Kidney epithelial cell (primary cell): ENCODE measurements around the gene ST8SIA1. TPM values are rescaled to one million over a fixed set of nuclear protein-coding genes. Genes with fewer than 3 reads are reported as not detected.

Experiments
- DNase-seq: peaks from one replicate; pipeline ENCODE4 v3.0.0-alpha.2; 2010; ENCODE audit warnings: low read depth
- H3K27me3 ChIP-seq: 2 replicates; pipeline ENCODE4 v1.6.0; 2011; ENCODE audit warnings: low read length; ENCODE audit not compliant: control insufficient read depth, insufficient read depth
- H3K36me3 ChIP-seq: 2 replicates; pipeline ENCODE4 v1.5.1; 2011; ENCODE audit warnings: low read length; ENCODE audit not compliant: control insufficient read depth, insufficient read depth
- H3K4me3 ChIP-seq: 2 replicates; pipeline ENCODE4 v1.5.1; 2011; ENCODE audit warnings: low read depth, mild to moderate bottlenecking, control low read depth, low read length
- total RNA-seq: library from RNA; depleted of rRNA; stranded (reverse); fragments of >200 nt; gene quantifications from 2 replicates; pipeline ENCODE4 v1.2.3, GENCODE V29; 2015
- TF ChIP-seq, protein P1 (sequence below): IDR thresholded peaks from 2 replicates; pipeline ENCODE4 v1.5.1; 2011; ENCODE audit warnings: mild to moderate bottlenecking, moderate library complexity, low read length, control low read depth, inconsistent platforms; ENCODE audit not compliant: insufficient read depth, poor library complexity, severe bottlenecking

ST8SIA1 gene
- total RNA-seq, 1 donor from 2014 or later, result 0.21 TPM

DNA sequence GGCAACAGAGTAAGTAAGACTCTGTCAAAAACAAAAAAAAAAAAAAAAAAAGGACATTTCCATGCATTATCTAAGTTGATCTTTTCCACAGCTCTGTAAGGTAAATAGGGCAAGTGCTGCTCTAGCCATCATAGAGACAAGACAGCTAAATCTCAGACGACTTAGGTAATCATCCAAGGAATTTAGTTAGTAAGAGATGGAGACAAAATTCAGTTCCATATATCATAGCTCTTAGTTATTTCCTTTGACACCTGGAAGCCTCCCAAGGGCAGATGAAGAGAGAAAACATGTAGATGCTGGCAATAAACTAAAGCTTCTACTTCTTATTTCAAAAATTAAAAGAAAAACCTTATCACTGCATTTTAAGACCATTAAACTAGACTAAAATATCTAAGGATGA is 48.7 kb downstream of the ST8SIA1 start:
- no peak for DNase-seq
- no peaks in the 10 kb centered on the region for H3K36me3 ChIP-seq
- H3K27me3 ChIP-seq, result no peaks in the 10 kb centered on the region
- TF ChIP-seq, protein P1, sequence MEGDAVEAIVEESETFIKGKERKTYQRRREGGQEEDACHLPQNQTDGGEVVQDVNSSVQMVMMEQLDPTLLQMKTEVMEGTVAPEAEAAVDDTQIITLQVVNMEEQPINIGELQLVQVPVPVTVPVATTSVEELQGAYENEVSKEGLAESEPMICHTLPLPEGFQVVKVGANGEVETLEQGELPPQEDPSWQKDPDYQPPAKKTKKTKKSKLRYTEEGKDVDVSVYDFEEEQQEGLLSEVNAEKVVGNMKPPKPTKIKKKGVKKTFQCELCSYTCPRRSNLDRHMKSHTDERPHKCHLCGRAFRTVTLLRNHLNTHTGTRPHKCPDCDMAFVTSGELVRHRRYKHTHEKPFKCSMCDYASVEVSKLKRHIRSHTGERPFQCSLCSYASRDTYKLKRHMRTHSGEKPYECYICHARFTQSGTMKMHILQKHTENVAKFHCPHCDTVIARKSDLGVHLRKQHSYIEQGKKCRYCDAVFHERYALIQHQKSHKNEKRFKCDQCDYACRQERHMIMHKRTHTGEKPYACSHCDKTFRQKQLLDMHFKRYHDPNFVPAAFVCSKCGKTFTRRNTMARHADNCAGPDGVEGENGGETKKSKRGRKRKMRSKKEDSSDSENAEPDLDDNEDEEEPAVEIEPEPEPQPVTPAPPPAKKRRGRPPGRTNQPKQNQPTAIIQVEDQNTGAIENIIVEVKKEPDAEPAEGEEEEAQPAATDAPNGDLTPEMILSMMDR, result no peak
- no peak overlapping the region for H3K4me3 ChIP-seq

DNA sequence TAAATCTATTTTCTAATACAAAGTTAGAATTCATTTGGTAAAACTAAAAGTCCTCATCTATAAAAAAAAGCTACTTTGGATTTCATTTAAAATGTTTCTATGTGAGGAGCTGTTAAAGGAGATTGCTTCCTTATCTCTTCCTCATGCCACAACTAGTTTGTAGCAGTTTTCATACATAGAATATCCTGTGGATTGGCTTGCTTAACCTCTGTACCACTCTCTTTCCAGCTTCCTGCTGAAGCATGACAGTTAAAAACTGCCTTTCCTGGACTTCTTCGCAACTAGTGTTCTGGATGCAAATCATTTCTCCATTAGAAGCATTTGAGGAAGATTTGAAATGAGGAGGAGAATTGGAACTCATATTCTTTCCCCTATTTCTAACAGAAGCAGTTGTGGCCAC is 49.6 kb downstream of the ST8SIA1 start:
- Histone ChIP-seq H3K36me3 (no peaks in the 10 kb centered on the region), H3K27me3 (no peaks in the 10 kb centered on the region), H3K4me3 (no peak overlapping the region)
- no peak for DNase-seq
- TF ChIP-seq, protein P1, result no peak

DNA sequence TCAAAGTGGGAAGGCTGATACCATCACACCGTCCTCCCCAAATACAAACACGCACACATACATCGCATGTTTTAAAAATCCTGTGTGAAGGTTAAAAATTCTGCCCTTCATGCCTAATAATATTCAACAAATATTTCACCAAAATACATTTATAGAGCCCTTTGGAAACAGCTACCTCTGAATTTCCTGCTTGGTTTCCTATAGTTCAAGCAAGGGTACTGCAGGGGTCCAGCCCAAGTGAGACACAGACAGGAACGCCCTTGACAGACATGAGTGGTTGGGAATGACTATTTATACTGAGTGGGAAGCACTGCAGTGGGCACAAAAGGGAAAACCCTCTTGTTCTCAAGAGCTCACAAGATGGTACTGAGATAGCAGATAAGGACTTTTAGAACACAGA is 51.0 kb downstream of the ST8SIA1 start:
- Histone ChIP-seq H3K4me3 (no peak overlapping the region), H3K27me3 (no peaks in the 10 kb centered on the region), H3K36me3 (no peaks in the 10 kb centered on the region)
- TF ChIP-seq, protein P1, result no peak
- no peak for DNase-seq

DNA sequence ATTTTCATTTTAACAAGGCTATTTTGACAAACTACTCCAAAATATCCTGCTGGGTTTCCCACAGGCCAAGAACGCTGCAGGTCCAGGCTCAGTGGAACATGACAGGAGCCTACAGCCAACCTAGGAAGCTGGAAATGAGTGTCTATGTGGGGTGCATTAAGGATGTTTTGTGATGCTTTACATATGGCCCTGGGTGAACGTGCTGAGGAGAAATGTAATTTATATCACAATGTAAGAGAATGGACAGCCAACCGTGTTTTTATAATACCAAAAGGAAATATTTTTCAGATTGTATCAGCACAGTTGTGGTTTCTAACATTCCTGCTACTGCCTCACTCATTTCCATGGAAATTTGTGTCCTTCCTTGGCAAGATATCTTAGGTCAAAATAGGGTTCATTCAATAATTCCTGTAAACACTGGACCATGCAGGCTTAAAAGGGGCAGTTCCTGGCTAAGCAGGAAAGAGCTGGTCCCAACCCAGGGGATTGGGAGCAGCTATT is 51.5 kb downstream of the ST8SIA1 start:
- TF ChIP-seq, protein P1, result no peak
- Histone ChIP-seq H3K27me3 (no peaks in the 10 kb centered on the region), H3K4me3 (no peak overlapping the region), H3K36me3 (no peaks in the 10 kb centered on the region)
- DNase-seq, result no peak

DNA sequence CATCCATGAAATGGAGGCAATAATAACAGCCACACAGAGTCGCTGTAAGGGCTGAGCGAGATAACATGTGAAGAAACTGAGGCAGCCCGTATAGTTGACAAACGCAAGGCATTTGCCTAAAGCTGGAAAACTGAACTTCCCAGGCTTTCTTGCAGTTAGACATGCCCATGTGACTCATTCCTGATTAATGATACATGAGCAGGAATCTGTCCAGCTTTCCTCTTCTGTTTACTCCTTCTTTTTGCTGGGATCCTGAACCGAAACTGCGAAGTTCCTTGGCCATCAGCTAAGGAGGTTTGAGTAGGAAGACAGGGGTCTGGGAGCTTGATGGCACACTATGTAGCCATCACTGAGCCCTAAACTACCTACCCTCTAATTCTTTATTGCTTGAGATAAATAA is 52.2 kb downstream of the ST8SIA1 start:
- peak; percentile 63 for DNase-seq
- H3K27me3 ChIP-seq, result no peaks in the 10 kb centered on the region
- H3K4me3 ChIP-seq, result no peak overlapping the region
- no peaks in the 10 kb centered on the region for H3K36me3 ChIP-seq
- TF ChIP-seq, protein P1, result no peak

DNA sequence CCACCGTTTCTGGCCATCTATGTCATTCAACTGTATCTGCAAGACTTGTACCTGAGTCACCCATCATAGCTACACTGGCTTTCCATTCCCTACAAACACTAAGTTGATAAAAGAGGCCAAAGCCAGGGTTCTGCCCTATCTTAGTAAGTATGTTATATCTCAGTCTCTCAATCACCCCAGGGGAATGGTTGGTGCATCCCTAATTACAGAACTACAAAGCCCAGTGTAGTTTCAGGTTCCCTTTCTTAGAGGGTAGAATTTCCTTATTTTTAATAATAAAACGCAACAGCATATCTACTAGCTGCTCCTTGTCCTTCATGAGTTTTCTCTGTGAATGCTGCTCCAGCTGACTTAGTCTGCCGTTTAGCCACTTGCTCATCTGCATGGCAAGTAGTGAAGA is 57.6 kb downstream of the ST8SIA1 start:
- Histone ChIP-seq H3K4me3 (no peak overlapping the region), H3K36me3 (no peaks in the 10 kb centered on the region), H3K27me3 (no peaks in the 10 kb centered on the region)
- TF ChIP-seq, protein P1, result no peak
- DNase-seq, result no peak
